22Rv1 (cell line): ENCODE data around the gene SPEF1.
A peak's percentile ranks its signal among the peaks of the same experiment; 100 is the strongest.

Experiments used
- H3K27ac ChIP-seq: fragments of 450-650 bp; 2 replicates; pipeline ENCODE4 v1.5.1; 2017
- ZFX ChIP-seq: fragments of 450-650 bp; IDR thresholded peaks from 2 replicates; pipeline ENCODE4 v1.6.1; 2017; ENCODE audit warnings: antibody characterized with exemption, borderline replicate concordance
- TF ChIP-seq, protein P1 (sequence below): fragments of 450-650 bp; IDR thresholded peaks from 2 replicates; pipeline ENCODE4 v1.5.1; 2017; ENCODE audit warnings: mild to moderate bottlenecking

Gene SPEF1

GRCh38 chr20:3814928-3815495 lies 33.8 kb upstream of the SPEF1 start:
- TF ChIP-seq ZFX = no peak
- TF ChIP-seq, protein P1, sequence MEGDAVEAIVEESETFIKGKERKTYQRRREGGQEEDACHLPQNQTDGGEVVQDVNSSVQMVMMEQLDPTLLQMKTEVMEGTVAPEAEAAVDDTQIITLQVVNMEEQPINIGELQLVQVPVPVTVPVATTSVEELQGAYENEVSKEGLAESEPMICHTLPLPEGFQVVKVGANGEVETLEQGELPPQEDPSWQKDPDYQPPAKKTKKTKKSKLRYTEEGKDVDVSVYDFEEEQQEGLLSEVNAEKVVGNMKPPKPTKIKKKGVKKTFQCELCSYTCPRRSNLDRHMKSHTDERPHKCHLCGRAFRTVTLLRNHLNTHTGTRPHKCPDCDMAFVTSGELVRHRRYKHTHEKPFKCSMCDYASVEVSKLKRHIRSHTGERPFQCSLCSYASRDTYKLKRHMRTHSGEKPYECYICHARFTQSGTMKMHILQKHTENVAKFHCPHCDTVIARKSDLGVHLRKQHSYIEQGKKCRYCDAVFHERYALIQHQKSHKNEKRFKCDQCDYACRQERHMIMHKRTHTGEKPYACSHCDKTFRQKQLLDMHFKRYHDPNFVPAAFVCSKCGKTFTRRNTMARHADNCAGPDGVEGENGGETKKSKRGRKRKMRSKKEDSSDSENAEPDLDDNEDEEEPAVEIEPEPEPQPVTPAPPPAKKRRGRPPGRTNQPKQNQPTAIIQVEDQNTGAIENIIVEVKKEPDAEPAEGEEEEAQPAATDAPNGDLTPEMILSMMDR = no peak
- H3K27ac ChIP-seq = no peak overlapping the region

GRCh38 chr20:3813848-3814581 lies 32.8 kb upstream of the SPEF1 start:
- no peak for TF ChIP-seq ZFX
- TF ChIP-seq, protein P1 = no peak
- H3K27ac ChIP-seq = peak overlapping the region; percentile 89; the same call in 1 of the 2 replicates

- TF ChIP-seq, protein P1 = no peak
- no peak for TF ChIP-seq ZFX
- H3K27ac ChIP-seq = peak overlapping the region; percentile 89
Observed at GRCh38 chr20:3812975-3813847, 32.0 kb upstream of the SPEF1 start.

DNA sequence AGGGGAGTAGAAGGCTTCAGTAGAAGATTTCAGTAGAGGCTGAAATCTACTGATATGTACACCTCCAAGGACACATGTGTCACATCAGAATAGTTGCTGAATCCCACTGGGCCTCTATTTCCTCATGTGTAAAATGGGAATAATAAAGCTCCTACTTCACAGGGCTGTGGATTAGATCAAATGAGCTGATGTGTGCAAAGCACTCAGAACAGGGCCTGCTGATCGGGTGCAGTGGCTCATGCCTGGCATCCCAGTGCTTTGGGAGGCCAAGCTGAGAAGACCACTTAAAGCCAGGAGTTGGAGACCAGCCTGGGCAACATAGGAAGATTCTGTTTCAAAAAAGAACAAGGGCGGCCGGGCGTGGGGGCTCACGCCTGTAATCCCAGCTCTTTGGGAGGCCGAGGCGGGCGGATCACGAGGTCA lies 31.0 kb upstream of the SPEF1 start:
- H3K27ac ChIP-seq = peak overlapping the region; percentile 89
- TF ChIP-seq, protein P1 = no peak
- TF ChIP-seq ZFX = no peak

GRCh38 chr20:3811467-3812258 lies 30.4 kb upstream of the SPEF1 start:
- H3K27ac ChIP-seq = peak overlapping the region; percentile 89
- TF ChIP-seq, protein P1 = no peak
- TF ChIP-seq ZFX = no peak

DNA sequence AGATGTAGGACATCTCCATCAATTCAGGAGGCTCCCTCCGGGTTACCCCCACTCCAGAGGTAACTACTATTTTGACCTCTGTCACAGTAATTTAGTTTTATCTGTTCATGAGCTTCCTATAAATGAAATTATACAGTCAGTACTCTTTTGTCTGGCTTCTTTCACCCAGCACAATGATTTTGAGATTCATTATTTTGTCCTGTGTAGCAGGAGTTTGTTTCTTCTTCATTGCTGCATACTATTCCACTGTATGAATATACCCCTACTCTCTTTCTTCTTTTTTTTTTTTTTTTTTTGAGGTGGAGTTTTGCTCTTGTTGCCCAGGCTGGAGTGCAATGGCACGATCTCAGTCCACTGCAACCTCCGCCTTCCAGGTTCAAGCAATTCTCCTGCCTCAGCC lies 27.3 kb upstream of the SPEF1 start:
- TF ChIP-seq, protein P1 = no peak
- TF ChIP-seq ZFX = no peak
- peak overlapping the region; percentile 99 for H3K27ac ChIP-seq
